Muscle layer of colon (tissue), 2 donors: ENCODE results near the gene MYO5C.
"Not testable (repeated sequence)": the region's sequence is repeated elsewhere in the genome, so short reads cannot be mapped to it uniquely, and the experiment has no call there.

Source experiments
- H3K27ac ChIP-seq: one replicate; pipeline ENCODE4 v1.7.0; 2013; ENCODE audit warnings: low read depth, mild to moderate bottlenecking, low read length, moderate library complexity
- H3K27me3 ChIP-seq, 2 donors: one replicate each; pipeline ENCODE4 v1.7.0; 2013; ENCODE audit warnings: low read length in 2 of 2, mild to moderate bottlenecking in 2 of 2; ENCODE audit not compliant: insufficient read depth in 2 of 2, control insufficient read depth in 1 of 2
- H3K36me3 ChIP-seq: one replicate; pipeline ENCODE4 v1.7.0; 2013; ENCODE audit warnings: mild to moderate bottlenecking, low read length; ENCODE audit not compliant: insufficient read depth
- H3K4me1 ChIP-seq: one replicate; pipeline ENCODE4 v1.7.0; 2013; ENCODE audit warnings: mild to moderate bottlenecking, low read length; ENCODE audit not compliant: insufficient read depth
- H3K4me3 ChIP-seq, 2 donors: one replicate each; pipeline ENCODE4 v1.7.0; 2013; ENCODE audit warnings: low read length in 2 of 2, low read depth in 1 of 2, mild to moderate bottlenecking in 1 of 2, moderate library complexity in 1 of 2
- H3K9ac ChIP-seq: one replicate; pipeline ENCODE4 v1.7.0; 2013; ENCODE audit warnings: low read length
- H3K9me3 ChIP-seq: one replicate; pipeline ENCODE4 v1.7.0; 2013; ENCODE audit warnings: mild to moderate bottlenecking, low read length
- donor health status: abdominal sarcoma.
- donor health status: Adenocarcinoma of cecum.

The MYO5C gene

DNA sequence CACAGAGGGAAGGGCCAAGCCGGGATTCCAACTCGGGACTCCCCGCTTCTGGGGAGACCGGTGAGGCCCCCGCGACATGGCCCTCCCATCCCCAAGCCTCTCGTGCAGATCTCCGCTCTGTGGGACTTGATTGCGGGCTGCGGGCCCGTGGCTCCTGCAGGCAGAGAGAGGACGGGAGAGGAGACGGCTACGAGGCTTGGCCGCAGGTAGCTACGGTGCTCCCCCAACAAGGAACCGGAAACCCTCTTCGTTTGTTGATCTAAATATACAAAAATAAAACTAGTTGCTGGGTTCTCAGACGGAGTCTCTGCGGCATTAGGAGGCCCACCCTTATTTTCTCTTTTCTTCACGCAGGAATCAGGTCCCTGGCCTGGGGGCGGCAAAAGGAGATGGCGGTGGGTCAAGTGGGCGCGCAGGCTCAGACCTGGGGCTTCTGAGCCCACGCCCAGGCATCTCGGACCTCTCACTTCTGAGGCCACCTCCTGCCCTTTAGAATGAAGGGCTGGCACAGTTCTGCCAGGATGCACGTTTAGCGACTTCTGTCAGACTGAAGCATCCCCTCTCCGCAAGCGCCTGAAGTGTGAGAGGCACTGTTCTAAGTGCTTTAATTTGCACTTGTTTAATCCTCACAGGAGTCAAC lies 115.3 kb downstream of the MYO5C start:
- Histone ChIP-seq H3K9ac (peak overlapping the region; percentile 61), H3K27ac (peak overlapping the region; percentile 79)

DNA sequence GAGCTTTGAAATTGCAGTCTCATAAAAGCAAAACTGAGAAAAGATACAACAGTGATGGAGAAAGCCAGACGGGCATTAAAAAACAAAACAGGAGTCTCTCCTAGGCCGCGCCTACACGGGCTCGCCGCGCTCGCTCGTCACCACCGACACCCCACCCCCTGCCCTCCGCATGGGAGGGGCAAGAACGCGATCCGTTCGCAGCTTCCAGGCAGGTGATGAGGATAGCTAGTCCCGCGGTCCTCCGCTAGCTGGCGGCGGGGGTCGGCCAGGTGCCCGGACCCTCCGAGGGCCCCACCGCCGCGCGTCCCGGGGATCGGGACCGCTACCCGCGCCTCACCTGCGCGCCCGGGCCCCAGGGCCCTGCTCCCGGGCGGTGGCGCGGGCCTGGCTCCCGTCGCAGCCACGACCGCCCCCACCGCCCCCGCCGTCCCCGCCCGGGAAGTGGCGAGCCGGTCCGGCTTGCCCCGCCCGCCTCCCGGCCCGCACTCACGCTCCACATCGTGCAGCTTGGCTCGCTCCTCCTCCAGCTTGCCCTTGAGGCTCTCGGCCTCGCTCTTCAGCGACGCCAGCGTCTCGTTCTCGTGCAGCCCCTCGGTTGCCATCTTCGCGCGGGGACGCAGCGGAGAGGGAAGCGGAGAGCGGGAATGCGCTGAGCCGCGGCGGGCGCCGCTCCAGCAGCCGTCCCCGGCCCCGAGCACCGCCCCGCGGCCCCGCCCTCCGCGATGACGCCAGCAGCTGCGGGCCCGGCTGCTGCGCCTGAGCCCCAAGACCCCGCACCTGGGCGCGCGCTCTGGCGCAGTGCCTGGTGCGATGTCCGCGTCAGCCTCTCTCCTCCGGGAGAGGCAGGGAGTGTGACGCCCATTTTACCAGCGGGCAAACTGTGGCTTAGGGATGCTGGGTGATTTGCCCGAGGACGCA lies 116.1 kb downstream of the MYO5C start:
- no peaks in the 10 kb centered on the region for H3K36me3 ChIP-seq
- H3K4me1 ChIP-seq: peaks cover 17% of the 10 kb centered on the region
- H3K27ac ChIP-seq: peak overlapping the region; percentile 79
- peak overlapping the region; percentile 73 to 77 for H3K4me3 ChIP-seq
- peak overlapping the region; percentile 61 for H3K9ac ChIP-seq
- H3K27me3 ChIP-seq: no peaks in the 10 kb centered on the region
- no peaks in the 10 kb centered on the region for H3K9me3 ChIP-seq

More for the DNA sequence above, 115.3 kb downstream of the MYO5C start:
- Histone ChIP-seq H3K4me1 (peaks cover 17% of the 10 kb centered on the region), H3K9me3 (no peaks in the 10 kb centered on the region), H3K27me3 (no peaks in the 10 kb centered on the region), H3K36me3 (no peaks in the 10 kb centered on the region), H3K4me3 (peak overlapping the region; percentile 73 to 77)

DNA sequence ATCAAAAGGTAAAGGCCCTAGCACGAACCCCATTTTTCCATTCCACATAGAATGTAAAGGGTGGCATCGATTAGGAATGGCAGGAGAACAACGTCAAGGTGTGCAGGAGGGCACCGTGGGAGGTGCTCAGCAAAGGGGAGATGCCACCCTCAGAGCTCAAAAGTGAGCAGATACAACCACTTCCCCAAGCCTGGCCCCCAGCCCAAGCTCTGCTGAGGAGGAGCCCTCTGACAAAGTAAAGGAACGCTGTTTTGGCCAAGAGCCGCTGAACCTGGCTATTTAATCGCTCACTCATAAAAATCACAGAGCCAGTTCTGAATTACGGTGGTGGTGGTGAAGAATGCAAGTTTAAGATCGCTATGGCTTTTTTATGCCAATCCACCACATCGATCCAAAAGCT lies 116.8 kb downstream of the MYO5C start:
- H3K27me3 ChIP-seq: no peaks in the 10 kb centered on the region

DNA sequence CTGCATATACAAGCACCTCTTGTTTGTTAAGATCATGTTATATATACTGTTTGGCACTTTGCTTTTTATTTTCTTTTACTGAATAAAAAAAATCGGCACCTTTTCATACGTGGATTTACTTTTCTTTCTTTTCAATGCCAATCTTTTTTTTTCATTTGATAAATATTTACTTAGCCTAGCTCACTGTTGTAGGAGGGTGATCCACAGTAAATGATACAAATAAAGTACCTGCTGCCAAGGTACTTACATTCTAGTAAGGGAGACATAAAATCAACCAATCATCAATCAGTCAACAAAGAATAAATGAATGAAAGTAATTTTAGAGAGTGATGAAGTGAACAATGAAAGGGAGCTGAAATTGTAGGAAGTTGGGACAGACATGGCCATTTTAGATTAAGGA lies 122.7 kb downstream of the MYO5C start:
- H3K27me3 ChIP-seq: no peaks in the 10 kb centered on the region
- no peaks in the 10 kb centered on the region for H3K4me1 ChIP-seq
- H3K9me3 ChIP-seq: no peaks in the 10 kb centered on the region
- no peak overlapping the region for H3K9ac ChIP-seq
- no peak overlapping the region for H3K4me3 ChIP-seq
- no peaks in the 10 kb centered on the region for H3K36me3 ChIP-seq
- H3K27ac ChIP-seq: no peak overlapping the region

More for the DNA sequence above, 116.8 kb downstream of the MYO5C start:
- peak overlapping the region; percentile 61 for H3K27ac ChIP-seq
- no peaks in the 10 kb centered on the region for H3K36me3 ChIP-seq
- no peaks in the 10 kb centered on the region for H3K9me3 ChIP-seq
- H3K4me1 ChIP-seq: peaks cover 17% of the 10 kb centered on the region
- peak overlapping the region; percentile 58 for H3K9ac ChIP-seq
- peak overlapping the region; percentile 73 to 77 for H3K4me3 ChIP-seq

DNA sequence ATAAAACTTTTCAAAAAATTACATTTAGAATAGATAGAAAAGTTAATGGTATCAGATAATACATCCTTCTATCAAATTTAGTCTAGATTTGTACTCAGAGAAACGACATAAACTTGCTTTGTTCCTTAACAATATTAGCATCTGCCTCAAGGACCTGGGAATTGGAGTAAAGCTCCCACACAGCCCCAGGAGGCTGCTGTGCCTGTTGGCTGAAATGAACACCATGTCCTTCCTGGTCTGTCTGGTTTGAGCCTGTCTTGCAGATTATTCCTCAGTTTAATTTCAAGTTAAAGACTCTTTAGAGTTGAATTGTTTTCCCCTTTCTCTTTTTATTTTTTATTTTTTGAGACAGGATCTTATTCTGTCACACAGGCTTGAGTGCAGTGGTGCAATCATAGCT lies 123.8 kb downstream of the MYO5C start:
- Histone ChIP-seq H3K27ac (no peak overlapping the region), H3K4me3 (no peak overlapping the region), H3K9ac (no peak overlapping the region)

DNA sequence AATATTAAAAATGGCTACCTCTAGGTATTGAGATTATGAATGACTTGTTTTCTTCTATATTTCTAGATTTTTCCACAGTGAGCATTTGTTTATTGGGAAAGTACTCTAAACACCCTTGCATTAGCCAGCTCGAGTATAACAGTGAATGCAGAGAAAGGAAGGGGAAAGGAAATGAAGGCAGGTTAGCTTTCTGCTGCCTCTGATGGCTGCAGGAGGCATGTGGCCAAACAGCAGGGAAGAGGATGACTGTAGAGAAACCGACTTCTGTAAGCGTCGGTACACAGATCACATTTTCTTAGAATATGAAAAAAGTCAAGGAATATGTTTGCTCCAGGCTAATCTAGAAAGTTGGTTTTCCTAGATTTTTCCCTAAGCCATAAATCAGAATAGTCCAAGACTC lies 124.2 kb downstream of the MYO5C start:
- Histone ChIP-seq H3K27ac (no peak overlapping the region), H3K9me3 (no peaks in the 10 kb centered on the region), H3K9ac (no peak overlapping the region), H3K4me3 (no peak overlapping the region), H3K36me3 (no peaks in the 10 kb centered on the region), H3K4me1 (no peaks in the 10 kb centered on the region), H3K27me3 (no peaks in the 10 kb centered on the region)

More for the DNA sequence above, 123.8 kb downstream of the MYO5C start:
- Histone ChIP-seq H3K4me1 (no peaks in the 10 kb centered on the region), H3K36me3 (no peaks in the 10 kb centered on the region), H3K9me3 (no peaks in the 10 kb centered on the region), H3K27me3 (no peaks in the 10 kb centered on the region)

DNA sequence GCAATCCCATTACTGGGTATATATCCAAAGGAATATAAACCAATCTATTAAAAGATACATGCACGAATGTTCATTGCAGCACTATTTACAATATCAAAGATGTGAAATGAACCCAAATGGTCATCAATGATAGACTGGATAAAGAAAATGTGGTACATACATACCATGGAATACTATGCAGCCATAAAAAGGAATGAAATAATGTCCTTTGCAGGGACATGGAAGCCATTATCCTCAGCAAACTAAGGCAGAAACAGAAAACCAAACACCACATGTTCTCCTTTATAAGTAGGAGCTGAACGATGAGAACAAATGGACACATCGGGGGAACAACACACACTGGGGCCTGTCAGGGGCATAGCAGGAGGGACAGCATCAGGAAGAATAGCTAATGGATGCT lies 125.4 kb downstream of the MYO5C start:
- not testable (repeated sequence) for H3K4me1 ChIP-seq, H3K4me3 ChIP-seq, H3K9me3 ChIP-seq, H3K36me3 ChIP-seq, H3K9ac ChIP-seq, H3K27ac ChIP-seq, H3K27me3 ChIP-seq

DNA sequence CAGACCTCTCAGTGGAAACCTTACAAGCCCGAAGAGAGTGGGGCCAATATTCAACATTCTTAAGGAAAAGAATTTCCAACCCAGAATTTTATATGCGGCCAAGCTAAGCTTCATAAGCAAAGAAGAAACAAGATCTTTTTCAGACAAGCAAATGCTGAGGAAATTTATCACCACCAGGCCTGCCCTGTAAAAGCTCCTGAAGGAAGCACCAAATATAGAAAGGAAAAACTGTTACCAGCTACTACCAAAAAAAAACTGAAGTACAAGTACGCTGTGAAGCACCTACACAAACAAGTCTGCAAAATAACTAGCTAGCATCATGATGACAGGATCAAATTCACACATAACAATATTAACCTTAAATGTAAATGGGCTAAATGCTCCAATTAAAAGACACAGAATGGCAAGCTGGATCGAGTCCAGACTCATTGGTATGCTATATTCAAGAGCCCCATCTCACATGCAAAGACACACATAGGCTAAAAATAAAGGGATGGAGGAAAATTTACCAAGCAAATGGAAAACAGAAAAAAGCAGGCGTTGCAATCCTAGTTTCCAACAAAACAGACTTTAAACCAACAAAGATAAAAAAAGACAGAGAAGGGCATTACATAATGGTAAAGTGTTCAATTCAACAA lies 130.0 kb downstream of the MYO5C start:
- H3K4me1 ChIP-seq, H3K27me3 ChIP-seq, H3K9ac ChIP-seq, H3K4me3 ChIP-seq, H3K9me3 ChIP-seq, H3K27ac ChIP-seq: not testable (repeated sequence)
- peaks cover 15% of the 10 kb centered on the region for H3K36me3 ChIP-seq

DNA sequence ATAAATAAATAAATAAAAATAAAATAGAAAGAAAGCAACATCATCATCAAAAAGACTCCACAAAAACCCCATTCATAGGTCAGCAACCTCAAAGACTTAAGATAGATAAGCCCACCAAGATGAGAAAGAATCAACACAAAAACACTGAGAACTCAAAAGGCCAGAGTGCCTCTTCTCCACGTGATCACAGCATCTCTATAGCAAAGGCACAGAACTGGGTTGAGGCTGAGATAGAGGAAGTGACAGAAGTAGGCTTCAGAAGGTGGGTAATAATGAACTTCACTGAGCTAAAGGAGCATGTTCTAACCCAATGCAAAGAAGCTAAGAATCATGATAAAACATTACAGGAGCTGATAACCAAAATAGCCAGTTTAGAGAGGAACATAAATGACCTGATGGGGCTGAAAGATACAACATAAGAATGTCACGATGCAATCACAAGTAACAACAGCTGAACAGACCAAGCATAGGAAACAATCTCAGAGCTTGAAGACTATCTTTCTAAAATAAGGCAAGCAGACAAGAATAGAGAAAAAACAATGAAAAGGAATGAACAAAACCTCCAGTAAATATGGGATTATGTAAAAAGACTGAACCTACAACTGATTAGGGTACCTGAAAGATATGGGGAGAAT lies 130.9 kb downstream of the MYO5C start:
- Histone ChIP-seq H3K27ac (no peak overlapping the region), H3K9me3 (no peaks in the 10 kb centered on the region), H3K4me1 (no peaks in the 10 kb centered on the region), H3K27me3 (no peaks in the 10 kb centered on the region), H3K9ac (no peak overlapping the region), H3K4me3 (no peak overlapping the region), H3K36me3 (peaks cover 16% of the 10 kb centered on the region)

DNA sequence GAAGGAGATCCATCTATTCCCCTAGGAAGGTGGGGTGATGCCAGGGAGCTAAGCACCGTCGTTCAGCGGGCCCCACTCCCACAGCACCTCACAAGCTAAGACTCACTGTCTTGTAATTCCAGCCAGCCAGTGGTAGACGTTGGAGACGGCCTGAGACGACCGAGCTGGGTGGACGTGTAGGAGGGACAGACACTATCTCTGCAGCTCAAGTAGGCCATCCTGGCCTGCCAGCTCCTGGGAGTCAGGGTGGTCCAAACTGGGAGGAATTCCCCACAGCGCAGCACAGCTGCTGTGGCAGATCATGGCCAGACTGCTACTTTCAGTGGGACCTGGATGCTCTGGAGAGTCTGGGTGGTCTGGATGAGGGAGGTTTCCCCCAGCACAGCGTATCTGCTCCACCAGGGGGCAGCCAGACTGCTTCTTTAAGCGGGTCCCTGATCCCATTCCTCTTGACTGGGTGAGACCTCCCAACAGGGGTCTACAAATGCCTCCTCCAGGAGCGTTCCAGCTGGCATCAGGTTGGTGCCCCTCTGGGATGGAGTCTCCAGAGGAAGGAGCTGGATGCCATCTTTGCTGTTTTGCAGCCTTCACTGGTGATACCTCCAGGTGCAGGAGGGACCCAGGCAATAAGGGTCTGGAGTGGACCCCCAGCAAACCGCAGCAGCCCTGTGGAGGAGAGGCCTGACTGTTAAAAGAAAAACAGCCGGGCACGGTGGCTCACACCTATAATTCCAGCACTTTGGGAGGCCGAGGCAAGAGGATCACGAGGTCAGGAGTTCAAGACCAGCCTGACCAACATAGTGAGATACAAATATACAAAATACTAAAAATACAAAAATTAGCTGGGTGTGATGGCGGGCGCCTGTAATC lies 132.0 kb downstream of the MYO5C start:
- Histone ChIP-seq H3K9me3 (no peaks in the 10 kb centered on the region), H3K4me3 (no peak overlapping the region), H3K9ac (no peak overlapping the region), H3K36me3 (peaks cover 16% of the 10 kb centered on the region), H3K27ac (no peak overlapping the region), H3K27me3 (no peaks in the 10 kb centered on the region), H3K4me1 (no peaks in the 10 kb centered on the region)
